T1000 (cell line): ENCODE results near the gene CMTM2.

Experiments
- DNase-seq: peaks from one replicate; lab custom pipeline; 2025; ENCODE audit warnings: mixed read lengths; lab: John Stamatoyannopoulos, UW

CMTM2 gene

GRCh38 chr16:66578651-66579531 lies at the start of gene CMTM2:
Gene CMTM2, plus strand, starts transcription at chr16:66579463. Its CDS starts 145 bp downstream, at chr16:66579608.
- no peak for DNase-seq

GRCh38 chr16:66529475-66529874 lies 49.8 kb upstream of the CMTM2 start:
- DNase-seq: no peak

DNA sequence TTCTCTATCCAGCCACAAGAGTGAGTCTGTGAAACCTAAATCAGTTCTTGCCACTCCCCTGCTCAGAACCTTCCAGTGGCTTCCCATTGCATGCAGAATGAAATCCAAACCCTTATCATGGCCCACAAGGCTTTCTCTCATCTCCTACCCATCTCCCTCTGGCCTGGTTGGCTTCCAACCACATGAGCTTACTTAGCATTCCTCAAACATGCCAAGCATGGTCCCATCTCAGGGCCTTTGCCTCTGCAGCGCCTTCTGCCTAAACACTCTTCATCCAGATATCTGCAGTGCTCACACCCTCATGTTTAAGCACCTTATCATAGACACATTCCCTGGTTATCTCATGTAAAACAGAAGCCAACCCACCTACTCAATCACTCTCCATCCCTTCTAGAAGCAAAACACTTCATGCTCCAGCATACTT lies 44.9 kb upstream of the CMTM2 start:
- DNase-seq: no peak

GRCh38 chr16:66536525-66536924 lies 42.7 kb upstream of the CMTM2 start:
- DNase-seq: no peak

GRCh38 chr16:66537236-66537635 lies 42.0 kb upstream of the CMTM2 start:
- DNase-seq: no peak

- DNase-seq: no peak
Measured at GRCh38 chr16:66538910-66539309, 40.4 kb upstream of the CMTM2 start.

DNA sequence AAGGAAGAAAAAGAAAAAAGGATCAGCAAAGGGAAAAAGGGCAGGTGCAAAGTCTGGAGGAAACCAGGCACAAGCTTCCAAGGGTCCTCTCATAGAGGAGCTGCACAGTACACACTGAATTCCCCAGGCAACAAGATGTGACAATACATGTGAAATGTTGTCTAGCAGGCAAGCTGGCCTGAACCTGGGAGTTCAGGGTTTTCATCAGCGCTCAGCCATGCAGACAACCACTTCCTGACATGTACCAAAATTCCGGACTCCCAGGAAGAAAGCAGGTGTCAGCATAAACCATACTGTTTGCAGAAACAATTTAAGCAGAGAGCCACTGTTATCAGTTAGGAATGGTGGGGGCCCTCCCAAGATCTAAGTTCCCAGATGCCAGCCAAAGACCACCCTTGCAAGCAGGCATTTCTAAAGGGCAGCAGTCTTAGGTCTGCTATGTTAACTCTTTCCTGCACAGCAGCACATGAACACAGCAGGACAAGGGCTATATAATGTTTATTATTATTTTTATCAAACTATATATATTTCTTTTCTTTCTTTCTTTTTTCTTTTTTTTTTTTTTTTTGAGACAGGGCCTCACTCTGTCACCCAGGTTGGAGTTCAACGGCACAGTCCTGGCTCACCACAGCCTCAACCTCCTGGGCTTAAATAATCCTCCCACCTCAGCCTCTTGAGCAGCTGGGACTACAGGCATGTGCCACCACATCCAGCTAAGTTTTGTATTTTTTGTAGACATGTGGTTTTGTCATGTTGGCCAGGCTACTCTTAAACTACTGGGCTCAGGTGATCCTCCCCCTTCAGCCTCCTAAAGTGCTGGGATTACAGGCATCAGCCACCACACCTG lies 39.4 kb upstream of the CMTM2 start:
- DNase-seq: no peak

DNA sequence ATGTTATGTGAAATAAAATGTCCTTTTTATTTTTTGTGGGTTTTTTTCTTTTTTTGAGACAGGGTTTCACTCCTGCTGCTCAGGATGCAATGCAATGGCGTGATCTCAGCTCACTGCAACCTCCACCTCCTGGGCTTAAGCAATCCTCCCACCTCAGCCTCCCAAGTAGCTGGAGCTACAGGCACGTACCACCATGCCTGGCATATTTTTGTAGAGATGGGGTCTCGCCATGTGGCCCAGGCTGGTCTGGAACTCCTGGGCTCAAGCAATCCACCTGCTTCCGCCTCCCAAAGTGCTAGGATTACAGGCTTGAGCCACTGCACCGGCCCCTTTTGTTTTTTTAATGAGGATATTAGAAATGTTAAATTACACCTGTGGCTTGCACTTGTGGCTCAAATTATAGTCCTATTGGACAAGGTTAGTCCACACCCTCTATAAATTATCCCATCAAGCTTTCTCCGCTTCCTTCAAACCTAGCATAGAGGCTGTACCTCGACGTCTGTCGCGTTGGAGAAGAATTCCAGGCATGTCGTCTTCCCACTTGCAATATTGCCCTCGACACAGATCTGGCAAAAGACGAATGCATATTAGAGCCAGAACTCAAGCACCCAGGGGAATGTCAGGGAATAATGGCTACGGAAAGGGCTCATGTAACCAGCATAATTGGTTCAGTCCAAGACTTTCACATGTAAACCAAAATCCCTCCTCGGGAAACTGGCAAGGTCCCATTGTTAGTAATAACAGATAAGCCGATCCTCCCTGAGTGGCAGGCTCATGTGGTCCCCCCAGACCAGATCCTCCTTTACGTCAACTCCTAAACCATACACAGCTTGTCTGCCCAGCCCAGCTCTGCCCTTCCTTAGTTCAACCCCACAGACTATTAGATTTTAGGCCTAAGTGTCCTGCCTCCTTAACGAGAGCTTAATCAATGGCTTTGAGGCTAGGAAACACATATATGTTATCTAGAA lies 37.6 kb upstream of the CMTM2 start:
- DNase-seq: no peak

DNA sequence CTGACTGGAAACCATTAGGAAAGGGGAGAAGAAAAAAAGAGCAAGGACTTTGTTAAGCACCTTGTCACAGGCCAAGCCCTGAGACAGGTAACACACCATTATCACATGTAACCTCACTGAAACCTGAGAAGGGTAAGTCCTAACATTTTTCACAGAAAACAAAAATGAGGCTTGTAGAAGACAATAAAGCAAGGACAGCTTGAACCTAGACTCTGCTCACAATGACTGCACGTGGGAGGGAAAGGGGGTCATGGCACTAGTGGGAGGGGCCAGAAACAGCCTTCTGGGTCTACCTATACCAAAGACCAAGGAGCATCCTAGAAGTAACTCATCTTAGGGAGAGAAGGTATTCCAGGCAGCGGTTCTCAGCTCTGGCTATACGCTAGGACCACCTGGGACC lies 36.9 kb upstream of the CMTM2 start:
- no peak for DNase-seq

- DNase-seq: no peak
Measured at GRCh38 chr16:66543541-66543940, 35.7 kb upstream of the CMTM2 start.

DNA sequence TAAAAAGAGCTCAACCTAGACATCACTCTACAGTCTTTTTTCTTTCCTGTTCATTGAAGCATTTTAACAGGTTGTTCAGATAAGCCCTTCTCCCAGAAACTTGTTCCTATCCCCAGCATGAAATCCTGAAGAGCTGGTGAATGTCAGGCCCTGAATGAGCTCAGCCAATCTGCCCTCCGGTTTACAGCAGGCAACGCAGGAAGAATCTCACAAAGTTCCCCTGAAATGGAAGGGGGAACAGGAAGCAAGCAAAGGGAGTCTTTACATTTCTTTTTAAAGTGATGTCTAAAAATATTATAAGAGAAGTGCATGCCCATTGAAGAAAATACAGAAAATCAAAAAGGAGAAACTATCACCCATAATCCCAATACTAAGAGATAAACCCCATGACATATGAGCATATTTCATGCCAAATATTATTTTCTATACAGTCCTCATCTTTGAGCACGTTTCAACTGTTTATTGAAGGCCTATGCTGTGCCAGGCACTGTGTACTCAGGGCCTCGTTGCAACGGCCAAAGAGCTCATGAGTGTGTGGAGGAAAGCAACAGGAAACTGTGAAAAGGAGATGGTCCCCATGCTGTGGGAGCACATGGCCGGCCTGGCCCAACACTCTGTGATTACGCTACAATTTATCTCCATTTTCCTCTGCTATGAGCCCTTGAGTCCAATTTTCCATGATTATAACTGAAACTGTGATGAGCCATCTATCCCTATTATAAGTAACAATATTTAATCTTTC lies 35.1 kb upstream of the CMTM2 start:
- no peak for DNase-seq

GRCh38 chr16:66547101-66547989 lies 31.9 kb upstream of the CMTM2 start:
- no peak for DNase-seq

DNA sequence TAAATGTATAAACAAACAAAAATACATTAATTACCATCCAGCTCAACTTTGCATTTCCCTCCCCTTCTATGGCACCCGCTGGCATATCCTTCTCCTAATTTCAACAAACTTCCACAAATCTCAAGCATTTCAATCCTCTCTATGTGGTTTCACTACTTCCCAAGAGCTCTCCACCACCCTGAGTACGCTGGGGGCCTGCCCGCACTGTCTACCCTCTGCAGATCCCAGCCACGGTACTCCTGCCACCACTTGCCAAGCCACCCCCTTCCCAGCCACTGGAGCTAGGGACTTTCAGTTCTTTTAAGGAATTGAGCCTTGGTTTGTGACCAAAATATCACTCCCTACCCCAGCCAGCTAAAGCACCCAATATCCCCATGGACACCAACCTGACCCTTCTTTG lies 31.2 kb upstream of the CMTM2 start:
- DNase-seq: no peak

GRCh38 chr16:66548868-66549267 lies 30.4 kb upstream of the CMTM2 start:
- DNase-seq: no peak

DNA sequence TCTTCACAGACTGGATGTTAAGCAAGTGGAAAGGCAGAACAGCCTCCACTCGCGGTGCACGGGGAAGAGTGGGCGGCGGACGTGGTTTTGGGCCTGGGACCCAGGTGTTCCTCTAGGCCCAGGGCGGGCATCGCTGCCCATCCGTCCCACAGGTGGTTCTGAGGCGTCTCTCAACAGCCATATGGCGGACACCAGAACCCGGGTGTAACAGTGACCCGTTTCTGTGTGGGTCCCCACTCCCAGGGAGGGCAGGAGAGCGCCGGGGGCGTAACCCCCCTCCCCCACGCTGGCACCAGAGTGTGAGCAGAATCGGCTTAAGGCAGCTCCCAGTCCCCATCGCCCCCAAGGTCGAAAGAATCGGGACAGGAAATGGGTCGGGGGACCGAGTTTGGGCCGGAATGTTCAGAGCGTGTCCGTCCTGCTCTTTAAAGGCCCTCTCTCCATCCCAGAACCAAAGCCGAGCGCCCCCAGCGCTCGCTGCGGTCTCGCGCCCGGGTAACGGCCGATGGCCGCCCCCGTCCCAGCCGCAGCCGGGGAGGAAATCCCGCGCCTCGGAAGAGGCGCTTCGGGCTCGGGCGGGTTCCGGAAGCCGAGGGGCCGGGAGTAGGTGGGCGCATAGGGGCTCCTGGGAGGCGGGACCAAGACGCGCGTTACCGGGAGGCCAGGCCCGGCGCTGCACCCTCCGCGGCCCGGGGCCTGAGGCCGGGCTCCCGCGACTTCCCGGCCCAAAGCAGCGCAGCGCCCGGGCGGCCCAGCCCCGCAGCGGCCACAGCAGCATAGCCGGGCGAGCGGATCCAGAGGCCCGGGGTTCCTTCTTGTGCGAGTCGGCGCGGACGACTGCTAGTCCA lies 29.8 kb upstream of the CMTM2 start, which contains the start of gene TK2:
Gene TK2, minus strand, starts transcription at position 839 of the 848 bp plus-strand sequence. Its CDS starts 61 bp downstream, at position 778.
- DNase-seq: peak; percentile 14

DNA sequence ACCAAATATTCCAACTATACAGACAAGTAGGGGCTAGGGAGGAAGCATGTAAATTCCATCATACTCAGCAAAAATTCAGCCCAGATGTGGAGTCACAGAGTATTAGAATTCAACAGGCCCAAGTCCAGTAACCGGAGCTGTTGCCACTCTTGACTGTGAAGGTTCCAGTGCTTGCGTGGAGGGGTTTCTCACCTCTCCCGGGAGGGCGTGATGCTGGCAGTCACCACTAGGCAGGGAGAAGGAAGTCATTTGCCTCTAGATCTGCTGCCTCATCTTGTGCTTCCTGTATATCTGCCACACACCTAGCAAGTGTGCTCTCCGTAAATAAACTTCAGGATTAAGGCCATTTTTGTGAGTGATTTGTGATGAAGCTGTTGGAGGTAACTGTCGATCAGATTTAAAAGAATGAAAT lies 27.9 kb upstream of the CMTM2 start:
- DNase-seq: no peak

DNA sequence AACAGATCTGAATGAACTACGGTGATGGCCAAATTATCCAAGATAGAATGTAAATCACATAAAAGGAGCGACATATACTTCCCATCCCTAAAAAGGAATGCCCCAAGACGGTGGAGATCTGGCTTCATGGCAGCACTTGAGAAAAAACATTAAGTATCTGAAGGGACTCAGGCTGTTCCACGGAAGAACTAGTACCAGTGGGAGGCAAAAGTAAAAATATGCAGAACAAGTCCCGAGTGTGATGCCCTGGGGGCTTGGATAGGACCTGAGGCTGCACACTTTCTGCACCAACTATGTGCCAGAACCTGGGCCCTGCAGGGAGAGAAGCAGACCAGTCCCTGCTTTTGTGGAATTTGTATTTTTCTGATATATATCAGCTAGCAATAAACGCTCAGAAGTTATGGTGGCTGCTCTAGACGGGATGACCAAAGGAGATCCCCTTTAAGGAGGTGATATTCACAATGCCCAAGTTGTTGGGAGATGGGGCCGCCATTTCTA lies 27.4 kb upstream of the CMTM2 start:
- DNase-seq: no peak

- peak; percentile 78 for DNase-seq
Measured at GRCh38 chr16:66552286-66553177, 26.7 kb upstream of the CMTM2 start, which contains the start of gene CKLF. Gene CKLF, plus strand, starts transcription at chr16:66552576. Its CDS starts 140 bp downstream, at chr16:66552716.
